Measurements from ENCODE around the gene ADTRP. TPM values are rescaled to one million over a fixed set of nuclear protein-coding genes. Genes with fewer than 3 reads are reported as not detected.

The ADTRP gene
- total RNA-seq (1 to 10 TPM; 1.2 TPM), polyA plus RNA-seq (1 to 10 TPM in 1 of 2 donors, under 1 TPM in 1; 0.82 to 7.4 TPM)
- long read RNA-seq, donor 1, partial matches to known transcripts = 0 of 1 reads
- long read RNA-seq, donor 1, other reads (novel, unspliced or antisense) = 1 of 1 reads
- long read RNA-seq, donor 2 = 0 reads

- Histone ChIP-seq H3K4me1 (ENCODE audit: control insufficient read depth in 1 of 2, insufficient read depth in 2 of 2, low read length in 2 of 2) (no peaks in the 10 kb centered on the region), H3K9me3 (ENCODE audit: control insufficient read depth, low read length) (no peaks in the 10 kb centered on the region), H3K36me3 (ENCODE audit: control insufficient read depth in 1 of 2, insufficient read depth in 2 of 2, low read length in 1 of 2) (no peaks in the 10 kb centered on the region), H3K4me3 (ENCODE audit: low read length in 2 of 2) (no peak within 1 kb of the TSS), H3K27ac (ENCODE audit: low read depth in 1 of 2, low read length in 2 of 2) (no peak within 1 kb of the TSS), H3K27me3 (ENCODE audit: control insufficient read depth in 1 of 2, insufficient read depth in 2 of 2, low read length in 1 of 2) (no peaks in the 10 kb centered on the region)
- WGBS, 2 donors = 86 to 87% methylated on average over 8 of the region's 8 CpGs
- ATAC-seq (ENCODE audit: low FRiP score) = peak; percentile 17
- DNase-seq = peak in 1 of 2 donors; percentile 66
- intact Hi-C loops (cut with DNase I) = no loop called here
Measured at GRCh38 chr6:11778648-11779328, at the start of gene ADTRP. Gene ADTRP (minus strand): TSS chr6:11778803. CDS start chr6:11778759, 44 bp downstream.

DNA sequence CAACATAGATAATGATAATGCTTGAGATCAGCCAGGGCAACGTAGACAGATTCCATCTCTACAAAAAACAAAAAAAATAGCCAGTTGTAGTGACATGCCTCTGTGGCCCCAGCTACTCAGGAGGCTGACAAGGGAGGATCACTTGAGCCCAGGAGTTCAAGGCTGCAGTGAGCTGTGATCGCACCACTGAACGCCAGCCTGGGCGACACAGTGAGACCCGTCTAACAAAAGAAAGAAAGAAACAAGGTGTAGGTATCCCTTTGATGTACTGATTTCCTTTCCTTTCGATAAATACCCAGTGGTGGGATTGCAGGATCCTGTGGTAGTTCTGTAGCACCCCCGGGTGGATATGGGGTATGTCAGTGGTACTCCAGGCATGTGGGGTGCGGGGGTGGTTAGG, 48.2 kb upstream of the ADTRP start:
- no peak overlapping the region for H3K4me3 ChIP-seq (ENCODE audit: low read length in 2 of 2)
- intact Hi-C loops (cut with DNase I) = no loop called here
- H3K9me3 ChIP-seq (ENCODE audit: control insufficient read depth, low read length) = no peaks in the 10 kb centered on the region
- no peaks in the 10 kb centered on the region for H3K27me3 ChIP-seq (ENCODE audit: control insufficient read depth in 1 of 2, insufficient read depth in 2 of 2, low read length in 1 of 2)
- DNase-seq (no peak), ATAC-seq (ENCODE audit: low FRiP score) (no peak)
- no peaks in the 10 kb centered on the region for H3K4me1 ChIP-seq (ENCODE audit: control insufficient read depth in 1 of 2, insufficient read depth in 2 of 2, low read length in 2 of 2)
- no peak overlapping the region for H3K27ac ChIP-seq (ENCODE audit: low read depth in 1 of 2, low read length in 2 of 2)
- no peaks in the 10 kb centered on the region for H3K36me3 ChIP-seq (ENCODE audit: control insufficient read depth in 1 of 2, insufficient read depth in 2 of 2, low read length in 1 of 2)
- 92 to 97% methylated on average over 8 of the region's 8 CpGs for WGBS, 2 donors

GRCh38 chr6:11824986-11825385, 46.4 kb upstream of the ADTRP start:
- no peaks in the 10 kb centered on the region for H3K4me1 ChIP-seq (ENCODE audit: control insufficient read depth in 1 of 2, insufficient read depth in 2 of 2, low read length in 2 of 2)
- ATAC-seq (ENCODE audit: low FRiP score) (no peak), DNase-seq (no peak)
- H3K36me3 ChIP-seq (ENCODE audit: control insufficient read depth in 1 of 2, insufficient read depth in 2 of 2, low read length in 1 of 2) = no peaks in the 10 kb centered on the region
- intact Hi-C loops (cut with DNase I) = no loop called here
- no peak overlapping the region for H3K4me3 ChIP-seq (ENCODE audit: low read length in 2 of 2)
- 79 to 82% methylated on average over 4 of the region's 4 CpGs for WGBS, 2 donors
- no peak overlapping the region for H3K27ac ChIP-seq (ENCODE audit: low read depth in 1 of 2, low read length in 2 of 2)
- H3K9me3 ChIP-seq (ENCODE audit: control insufficient read depth, low read length) = no peaks in the 10 kb centered on the region
- H3K27me3 ChIP-seq (ENCODE audit: control insufficient read depth in 1 of 2, insufficient read depth in 2 of 2, low read length in 1 of 2) = no peaks in the 10 kb centered on the region

DNA sequence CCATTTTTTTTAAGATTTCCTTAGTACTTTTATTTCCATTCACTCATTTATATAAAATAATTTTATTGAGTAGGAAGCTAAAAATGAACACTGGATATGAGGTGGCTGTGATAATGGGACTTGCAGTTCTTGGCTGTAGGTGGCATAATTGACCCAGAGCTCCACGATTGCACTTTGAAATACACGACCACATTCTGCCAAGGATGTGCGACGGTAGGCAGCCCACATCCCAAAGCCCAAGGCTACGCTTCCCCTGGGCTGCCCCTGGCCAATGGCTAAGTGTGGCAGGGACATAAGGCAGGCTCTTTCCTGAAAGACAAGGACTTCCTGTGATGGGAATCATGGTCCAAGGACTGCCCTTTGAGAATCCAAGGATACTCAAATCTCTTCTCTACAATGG, 43.7 kb upstream of the ADTRP start:
- H3K9me3 ChIP-seq (ENCODE audit: control insufficient read depth, low read length) = no peaks in the 10 kb centered on the region
- WGBS, 2 donors = 51 to 57% methylated on average over 5 of the region's 5 CpGs
- no peaks in the 10 kb centered on the region for H3K27me3 ChIP-seq (ENCODE audit: control insufficient read depth in 1 of 2, insufficient read depth in 2 of 2, low read length in 1 of 2)
- no peak overlapping the region for H3K27ac ChIP-seq (ENCODE audit: low read depth in 1 of 2, low read length in 2 of 2)
- no peak for ATAC-seq (ENCODE audit: low FRiP score)
- H3K4me1 ChIP-seq (ENCODE audit: control insufficient read depth in 1 of 2, insufficient read depth in 2 of 2, low read length in 2 of 2) = no peaks in the 10 kb centered on the region
- H3K36me3 ChIP-seq (ENCODE audit: control insufficient read depth in 1 of 2, insufficient read depth in 2 of 2, low read length in 1 of 2) = no peaks in the 10 kb centered on the region
- no peak overlapping the region for H3K4me3 ChIP-seq (ENCODE audit: low read length in 2 of 2)
- DNase-seq = no peak
- intact Hi-C loops (cut with DNase I) = no loop called here

DNA sequence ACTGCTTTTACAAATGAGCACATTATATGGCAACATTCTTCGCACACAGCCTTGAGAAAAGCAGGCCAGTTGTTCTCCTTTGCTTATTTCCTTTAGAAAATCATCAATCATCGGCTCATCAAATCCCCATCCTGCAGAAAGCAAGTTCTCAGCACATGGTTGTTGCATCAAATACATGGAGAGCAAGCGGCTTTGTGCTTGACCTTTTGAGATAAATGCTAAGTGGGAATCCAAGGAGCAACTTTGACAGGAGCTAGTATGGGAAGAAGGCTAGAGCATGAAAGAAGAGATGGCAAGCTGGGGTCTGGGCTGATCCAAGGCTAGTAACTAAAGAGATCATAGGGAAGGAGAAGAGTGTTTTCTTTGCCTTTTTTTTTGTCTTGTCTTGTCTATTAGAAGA, 43.2 kb upstream of the ADTRP start:
- ATAC-seq (ENCODE audit: low FRiP score) (no peak), DNase-seq (no peak)
- no peaks in the 10 kb centered on the region for H3K9me3 ChIP-seq (ENCODE audit: control insufficient read depth, low read length)
- intact Hi-C loops (cut with DNase I) = no loop called here
- H3K27ac ChIP-seq (ENCODE audit: low read depth in 1 of 2, low read length in 2 of 2) = no peak overlapping the region
- WGBS, 2 donors = 92 to 93% methylated on average over 3 of the region's 3 CpGs
- no peaks in the 10 kb centered on the region for H3K27me3 ChIP-seq (ENCODE audit: control insufficient read depth in 1 of 2, insufficient read depth in 2 of 2, low read length in 1 of 2)
- no peaks in the 10 kb centered on the region for H3K4me1 ChIP-seq (ENCODE audit: control insufficient read depth in 1 of 2, insufficient read depth in 2 of 2, low read length in 2 of 2)
- H3K36me3 ChIP-seq (ENCODE audit: control insufficient read depth in 1 of 2, insufficient read depth in 2 of 2, low read length in 1 of 2) = no peaks in the 10 kb centered on the region
- no peak overlapping the region for H3K4me3 ChIP-seq (ENCODE audit: low read length in 2 of 2)

DNA sequence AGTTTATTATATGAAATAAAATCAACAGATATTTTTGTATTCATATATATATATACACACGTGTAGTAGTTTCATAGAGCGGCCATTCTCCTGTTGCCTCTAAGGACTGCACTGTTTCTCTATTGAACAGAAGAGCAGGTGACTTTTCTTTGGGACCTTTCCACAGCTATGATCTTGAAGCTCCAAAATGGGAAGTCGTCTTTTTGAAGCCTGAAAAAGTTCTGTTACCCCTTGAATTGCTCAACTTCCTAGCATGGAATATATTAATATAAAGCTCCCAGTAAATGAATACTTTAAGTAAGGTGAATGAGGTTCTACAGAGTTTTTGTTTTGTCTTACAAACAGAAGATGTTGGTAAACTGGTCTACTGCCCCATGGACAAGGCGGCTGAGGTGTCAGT, 42.2 kb upstream of the ADTRP start:
- intact Hi-C loops (cut with DNase I) = no loop called here
- Histone ChIP-seq H3K4me3 (ENCODE audit: low read length in 2 of 2) (no peak overlapping the region), H3K36me3 (ENCODE audit: control insufficient read depth in 1 of 2, insufficient read depth in 2 of 2, low read length in 1 of 2) (no peaks in the 10 kb centered on the region), H3K9me3 (ENCODE audit: control insufficient read depth, low read length) (no peaks in the 10 kb centered on the region), H3K27ac (ENCODE audit: low read depth in 1 of 2, low read length in 2 of 2) (no peak overlapping the region), H3K4me1 (ENCODE audit: control insufficient read depth in 1 of 2, insufficient read depth in 2 of 2, low read length in 2 of 2) (no peaks in the 10 kb centered on the region), H3K27me3 (ENCODE audit: control insufficient read depth in 1 of 2, insufficient read depth in 2 of 2, low read length in 1 of 2) (no peaks in the 10 kb centered on the region)
- DNase-seq (no peak), ATAC-seq (ENCODE audit: low FRiP score) (no peak)
- WGBS, 2 donors = 84 to 90% methylated on average over 4 of the region's 4 CpGs

GRCh38 chr6:11819486-11819885, 40.9 kb upstream of the ADTRP start:
- H3K27ac ChIP-seq (ENCODE audit: low read depth in 1 of 2, low read length in 2 of 2) = no peak overlapping the region
- 97 to 98% methylated on average over 3 of the region's 3 CpGs for WGBS, 2 donors
- intact Hi-C loops (cut with DNase I) = no loop called here
- no peaks in the 10 kb centered on the region for H3K9me3 ChIP-seq (ENCODE audit: control insufficient read depth, low read length)
- ATAC-seq (ENCODE audit: low FRiP score) = no peak
- no peaks in the 10 kb centered on the region for H3K36me3 ChIP-seq (ENCODE audit: control insufficient read depth in 1 of 2, insufficient read depth in 2 of 2, low read length in 1 of 2)
- H3K4me1 ChIP-seq (ENCODE audit: control insufficient read depth in 1 of 2, insufficient read depth in 2 of 2, low read length in 2 of 2) = no peaks in the 10 kb centered on the region
- no peaks in the 10 kb centered on the region for H3K27me3 ChIP-seq (ENCODE audit: control insufficient read depth in 1 of 2, insufficient read depth in 2 of 2, low read length in 1 of 2)
- H3K4me3 ChIP-seq (ENCODE audit: low read length in 2 of 2) = no peak overlapping the region
- DNase-seq = no peak

DNA sequence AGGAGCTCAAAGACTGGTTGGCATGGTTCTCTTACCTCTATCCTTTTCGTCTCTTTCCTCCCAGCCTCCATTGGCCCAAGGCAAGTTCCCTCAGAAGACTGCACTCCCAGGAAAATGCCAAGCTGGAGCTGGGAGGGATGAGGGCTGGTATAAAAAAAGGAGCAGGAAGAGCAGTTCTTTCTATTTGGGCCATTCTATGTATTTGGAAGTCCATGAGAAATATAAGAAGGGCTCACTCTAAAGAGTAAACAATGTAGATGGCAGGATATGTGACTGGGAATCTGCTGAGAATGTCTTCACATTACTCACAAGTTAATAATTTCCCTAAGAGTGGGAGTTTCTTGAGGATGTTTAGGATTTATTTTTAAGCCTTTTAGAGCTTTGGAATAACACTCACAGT, 36.6 kb upstream of the ADTRP start:
- no peak for DNase-seq
- Histone ChIP-seq H3K27me3 (ENCODE audit: control insufficient read depth in 1 of 2, insufficient read depth in 2 of 2, low read length in 1 of 2) (no peaks in the 10 kb centered on the region), H3K27ac (ENCODE audit: low read depth in 1 of 2, low read length in 2 of 2) (peak overlapping the region in 1 of 2 donors; percentile 35), H3K4me1 (ENCODE audit: control insufficient read depth in 1 of 2, insufficient read depth in 2 of 2, low read length in 2 of 2) (peaks cover 0 to 3% of the 10 kb centered on the region in 2 donors), H3K36me3 (ENCODE audit: control insufficient read depth in 1 of 2, insufficient read depth in 2 of 2, low read length in 1 of 2) (no peaks in the 10 kb centered on the region), H3K4me3 (ENCODE audit: low read length in 2 of 2) (no peak overlapping the region), H3K9me3 (ENCODE audit: control insufficient read depth, low read length) (no peaks in the 10 kb centered on the region)
- WGBS, 2 donors = 50 to 54% methylated on average over 1 of the region's 1 CpG
- intact Hi-C loops (cut with DNase I) = no loop called here
- ATAC-seq (ENCODE audit: low FRiP score) = no peak

GRCh38 chr6:11814819-11815218, 36.2 kb upstream of the ADTRP start:
- ATAC-seq (ENCODE audit: low FRiP score) (no peak), DNase-seq (no peak)
- Histone ChIP-seq H3K36me3 (ENCODE audit: control insufficient read depth in 1 of 2, insufficient read depth in 2 of 2, low read length in 1 of 2) (no peaks in the 10 kb centered on the region), H3K27ac (ENCODE audit: low read depth in 1 of 2, low read length in 2 of 2) (peak overlapping the region in 1 of 2 donors; percentile 35), H3K4me3 (ENCODE audit: low read length in 2 of 2) (no peak overlapping the region), H3K4me1 (ENCODE audit: control insufficient read depth in 1 of 2, insufficient read depth in 2 of 2, low read length in 2 of 2) (peaks cover 2 to 3% of the 10 kb centered on the region in 2 donors), H3K27me3 (ENCODE audit: control insufficient read depth in 1 of 2, insufficient read depth in 2 of 2, low read length in 1 of 2) (no peaks in the 10 kb centered on the region), H3K9me3 (ENCODE audit: control insufficient read depth, low read length) (no peaks in the 10 kb centered on the region)
- WGBS, 2 donors = 83 to 93% methylated on average over 4 of the region's 4 CpGs
- intact Hi-C loops (cut with DNase I) = loop anchor here in 1 of 2 donors (5.0 kb wide), 2 partner anchors 43 to 192 kb away; no protein-coding TSS in a partner anchor
